ENCODE measurements around the gene SHROOM3. TPM values are rescaled to one million over a fixed set of nuclear protein-coding genes. Genes with fewer than 3 reads are reported as not detected.
A peak's percentile ranks its signal among the peaks of the same experiment; 100 is the strongest.
"Not testable (repeated sequence)": the region's sequence is repeated elsewhere in the genome, so short reads cannot be mapped to it uniquely, and the experiment has no call there.

SHROOM3 gene
- total RNA-seq, 1 donor from 2014 or later, result 62.0 TPM

GRCh38 chr4:76605099-76605563 is 170.1 kb downstream of the SHROOM3 start:
- intact Hi-C loops (cut with DNase I), result no loop called here
- Histone ChIP-seq H3K27ac (no peak overlapping the region), H3K4me1 (peaks cover 28% of the 10 kb centered on the region), H3K27me3 (ENCODE audit: low read depth) (no peaks in the 10 kb centered on the region), H3K9me3 (no peaks in the 10 kb centered on the region), H3K4me3 (no peak overlapping the region), H3K36me3 (no peaks in the 10 kb centered on the region)
- no peak for ATAC-seq
- TF ChIP-seq CTCF (IDR thresholded peaks at IDR 0.05), result no peak
- DNase-seq, result no peak

DNA sequence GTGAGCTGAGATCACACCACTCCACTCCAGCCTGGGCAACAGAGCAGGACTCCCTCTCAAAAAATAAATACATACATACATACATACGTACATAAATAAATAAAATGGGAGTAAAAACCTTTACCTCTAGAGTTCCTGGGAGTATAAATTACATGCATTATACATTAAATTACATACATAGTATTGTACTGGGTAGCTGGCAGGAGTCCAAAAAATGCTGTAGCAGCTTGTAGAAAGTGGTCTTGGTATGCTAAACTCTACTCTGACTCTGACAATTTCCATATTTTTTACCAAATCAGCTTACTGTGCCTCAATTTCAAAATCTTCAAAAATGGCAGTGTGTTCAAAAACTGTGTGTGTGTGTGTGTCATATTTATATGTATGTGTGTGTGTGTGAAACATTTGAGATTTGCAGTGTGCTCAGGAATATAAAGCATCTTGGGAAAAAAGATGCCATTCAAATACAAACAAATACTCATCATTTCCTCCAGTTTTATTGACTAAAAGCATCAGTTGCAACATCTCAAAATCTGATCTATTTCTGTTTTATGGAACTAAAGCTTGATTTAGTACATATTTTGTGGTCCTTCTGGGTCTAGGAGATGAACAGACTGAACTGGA is 171.7 kb downstream of the SHROOM3 start:
- no peak for DNase-seq
- H3K9me3 ChIP-seq, result no peaks in the 10 kb centered on the region
- no peaks in the 10 kb centered on the region for H3K36me3 ChIP-seq
- intact Hi-C loops (cut with DNase I), result no loop called here
- no peak overlapping the region for H3K27ac ChIP-seq
- TF ChIP-seq CTCF (IDR thresholded peaks at IDR 0.05), result no peak
- H3K4me3 ChIP-seq, result no peak overlapping the region
- no peak for ATAC-seq
- peaks cover 27% of the 10 kb centered on the region for H3K4me1 ChIP-seq
- no peaks in the 10 kb centered on the region for H3K27me3 ChIP-seq (ENCODE audit: low read depth)

DNA sequence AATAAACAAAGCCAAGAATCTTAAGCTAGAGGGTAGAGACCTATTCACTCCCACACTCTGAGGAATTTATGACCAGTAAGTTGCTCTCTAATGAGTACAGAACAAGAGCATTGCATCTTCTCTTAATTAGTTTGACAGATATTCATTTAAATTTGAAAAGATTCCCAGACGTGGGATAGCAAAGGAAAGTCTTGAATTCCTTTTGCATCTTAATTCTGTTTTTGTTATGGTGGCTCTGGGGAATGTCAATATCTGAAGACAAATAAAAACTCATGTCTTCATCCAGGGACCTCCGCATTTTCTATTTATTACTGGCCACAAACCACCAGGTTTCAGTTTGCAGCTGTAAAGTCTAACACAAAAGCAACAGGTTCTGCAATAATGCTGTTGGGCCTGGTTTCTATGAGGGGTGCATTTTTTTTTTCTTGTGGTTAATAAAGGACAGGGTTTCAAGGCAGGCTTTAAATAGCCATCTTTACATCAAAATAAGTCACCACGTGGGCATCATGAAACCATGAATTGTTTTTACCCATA is 172.3 kb downstream of the SHROOM3 start:
- Histone ChIP-seq H3K4me1 (peaks cover 30% of the 10 kb centered on the region), H3K36me3 (no peaks in the 10 kb centered on the region), H3K27me3 (ENCODE audit: low read depth) (no peaks in the 10 kb centered on the region), H3K27ac (no peak overlapping the region), H3K4me3 (no peak overlapping the region), H3K9me3 (no peaks in the 10 kb centered on the region)
- intact Hi-C loops (cut with DNase I), result no loop called here
- DNase-seq (no peak), ATAC-seq (no peak)
- TF ChIP-seq CTCF (IDR thresholded peaks at IDR 0.05), result no peak

GRCh38 chr4:76607846-76608245 is 172.8 kb downstream of the SHROOM3 start:
- Histone ChIP-seq H3K4me1 (peaks cover 31% of the 10 kb centered on the region), H3K27ac (no peak overlapping the region), H3K36me3 (no peaks in the 10 kb centered on the region), H3K27me3 (ENCODE audit: low read depth) (no peaks in the 10 kb centered on the region), H3K4me3 (no peak overlapping the region), H3K9me3 (no peaks in the 10 kb centered on the region)
- no peak for ATAC-seq
- no peak for TF ChIP-seq CTCF (IDR thresholded peaks at IDR 0.05)
- DNase-seq, result no peak
- intact Hi-C loops (cut with DNase I), result no loop called here

GRCh38 chr4:76608549-76608948 is 173.5 kb downstream of the SHROOM3 start:
- intact Hi-C loops (cut with DNase I); ATAC-seq; H3K27ac ChIP-seq: not testable (repeated sequence)

DNA sequence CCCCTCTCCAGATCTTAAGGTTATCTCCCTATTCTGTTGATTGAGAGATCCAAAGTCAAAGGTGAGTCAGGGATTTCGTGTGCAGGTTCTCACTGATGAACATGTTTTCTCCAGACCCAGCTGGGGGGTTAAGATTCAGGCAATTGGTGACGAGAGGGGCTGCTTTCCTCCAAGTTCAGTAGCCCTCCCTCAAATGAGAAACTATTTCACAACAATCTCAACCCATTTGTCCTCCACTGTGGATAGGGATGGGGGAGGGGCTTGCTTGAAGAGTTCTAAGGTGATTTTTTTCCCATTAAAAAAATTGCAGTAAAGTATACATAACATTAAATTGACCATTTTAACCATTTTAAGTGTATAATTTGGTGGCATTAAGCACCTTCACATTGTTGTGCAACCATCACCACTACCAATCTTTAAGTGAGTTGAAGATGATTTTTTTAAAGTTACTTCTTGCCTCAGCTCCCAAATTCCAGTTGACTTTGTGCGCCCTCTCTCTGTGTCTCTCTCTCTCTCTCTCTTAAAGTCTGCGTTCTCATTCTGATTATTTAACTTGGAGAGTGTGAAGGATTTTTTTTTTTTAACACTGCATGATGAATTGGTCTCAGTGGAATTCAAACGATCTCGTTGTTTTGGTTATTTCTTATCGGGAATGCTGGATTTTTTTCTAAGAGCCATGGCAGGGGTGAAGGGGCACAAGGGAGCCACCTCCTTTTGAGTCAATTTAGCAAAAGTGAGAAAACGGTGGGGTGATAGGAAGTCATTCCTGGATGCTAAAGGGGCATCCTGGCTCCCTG is 175.9 kb downstream of the SHROOM3 start:
- peaks cover 25% of the 10 kb centered on the region for H3K4me1 ChIP-seq

More at GRCh38 chr4:76608549-76608948, 173.5 kb downstream of the SHROOM3 start:
- H3K9me3 ChIP-seq; DNase-seq; H3K4me3 ChIP-seq; H3K36me3 ChIP-seq; H3K27me3 ChIP-seq (ENCODE audit: low read depth): not testable (repeated sequence)
- H3K4me1 ChIP-seq, result peaks cover 31% of the 10 kb centered on the region

More for the DNA sequence above, 175.9 kb downstream of the SHROOM3 start:
- Histone ChIP-seq H3K27me3 (ENCODE audit: low read depth) (no peaks in the 10 kb centered on the region), H3K36me3 (no peaks in the 10 kb centered on the region), H3K27ac (peak overlapping the region; percentile 72), H3K9me3 (no peaks in the 10 kb centered on the region), H3K4me3 (no peak overlapping the region)
- ATAC-seq, result peak; percentile 52 to 66
- DNase-seq, result no peak
- intact Hi-C loops (cut with DNase I), result no loop called here
- no peak for TF ChIP-seq CTCF (IDR thresholded peaks at IDR 0.05)
